ENCODE results near the gene CARS1. TPM values are rescaled to one million over a fixed set of nuclear protein-coding genes. Genes with fewer than 3 reads are reported as not detected.

The CARS1 gene
- total and polyA plus RNA-seq, 2 experiments from 2014 or later, result 72.9 to 95.9 TPM

DNA sequence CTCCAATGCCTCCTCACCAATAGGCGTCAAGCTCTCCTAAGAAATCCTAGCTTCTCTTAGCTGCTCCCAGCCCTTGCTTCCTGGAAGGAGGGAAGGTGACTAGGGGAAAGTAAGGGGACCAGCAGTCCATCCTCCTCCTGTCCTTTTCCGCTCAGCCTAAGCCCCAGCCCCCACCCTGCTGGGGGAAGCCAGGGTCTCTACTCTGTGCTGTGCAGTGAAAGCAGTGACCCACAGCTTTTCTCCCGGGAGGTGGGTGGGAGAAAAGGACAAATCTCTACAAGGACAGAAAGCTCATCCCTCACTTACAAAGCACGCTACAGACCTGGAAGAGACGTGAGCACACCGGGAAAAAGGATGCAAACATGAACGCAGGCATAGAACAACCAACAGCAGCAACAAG is 97.1 kb downstream of the CARS1 start:
- H3K4me1 ChIP-seq (ENCODE audit: insufficient read depth), result peaks cover 27% of the 10 kb centered on the region
- no peaks in the 10 kb centered on the region for H3K27me3 ChIP-seq (ENCODE audit: insufficient read depth)
- peaks cover 29% of the 10 kb centered on the region for H3K4me1 Mint-ChIP-seq
- H3K9me3 Mint-ChIP-seq, result no peaks in the 10 kb centered on the region
- TF ChIP-seq ZNF331 (CRISPR knock-in tag; IDR thresholded peaks at IDR 0.05; ENCODE audit: low read depth), result no peak
- TF ChIP-seq ETS1 (IDR thresholded peaks at IDR 0.05), result no peak
- TF ChIP-seq EZH2phosphoT487 (IDR thresholded peaks at IDR 0.05; ENCODE audit: unreplicated experiment), result no peak
- no peak for TF ChIP-seq JUNB (IDR thresholded peaks at IDR 0.05; ENCODE audit: unreplicated experiment)
- TF ChIP-seq, protein P1, sequence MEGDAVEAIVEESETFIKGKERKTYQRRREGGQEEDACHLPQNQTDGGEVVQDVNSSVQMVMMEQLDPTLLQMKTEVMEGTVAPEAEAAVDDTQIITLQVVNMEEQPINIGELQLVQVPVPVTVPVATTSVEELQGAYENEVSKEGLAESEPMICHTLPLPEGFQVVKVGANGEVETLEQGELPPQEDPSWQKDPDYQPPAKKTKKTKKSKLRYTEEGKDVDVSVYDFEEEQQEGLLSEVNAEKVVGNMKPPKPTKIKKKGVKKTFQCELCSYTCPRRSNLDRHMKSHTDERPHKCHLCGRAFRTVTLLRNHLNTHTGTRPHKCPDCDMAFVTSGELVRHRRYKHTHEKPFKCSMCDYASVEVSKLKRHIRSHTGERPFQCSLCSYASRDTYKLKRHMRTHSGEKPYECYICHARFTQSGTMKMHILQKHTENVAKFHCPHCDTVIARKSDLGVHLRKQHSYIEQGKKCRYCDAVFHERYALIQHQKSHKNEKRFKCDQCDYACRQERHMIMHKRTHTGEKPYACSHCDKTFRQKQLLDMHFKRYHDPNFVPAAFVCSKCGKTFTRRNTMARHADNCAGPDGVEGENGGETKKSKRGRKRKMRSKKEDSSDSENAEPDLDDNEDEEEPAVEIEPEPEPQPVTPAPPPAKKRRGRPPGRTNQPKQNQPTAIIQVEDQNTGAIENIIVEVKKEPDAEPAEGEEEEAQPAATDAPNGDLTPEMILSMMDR (conservative IDR thresholded peaks at IDR 0.05; ENCODE audit: low read depth in 2 of 2), result no peak
- no peak for TF ChIP-seq EZH2 (IDR thresholded peaks at IDR 0.05; ENCODE audit: low read depth, unreplicated experiment)
- TF ChIP-seq NANOG (IDR thresholded peaks at IDR 0.05; ENCODE audit: borderline replicate concordance), result no peak
- TF ChIP-seq ZNF462 (CRISPR knock-in tag; IDR thresholded peaks at IDR 0.05), result no peak
- TF ChIP-seq ZNF114 (CRISPR knock-in tag; IDR thresholded peaks at IDR 0.05), result no peak
- TF ChIP-seq REST (IDR thresholded peaks at IDR 0.05; ENCODE audit: unreplicated experiment), result no peak
- TF ChIP-seq POLR2AphosphoS5 (IDR thresholded peaks at IDR 0.05; ENCODE audit: low read depth), result no peak
- no peak for TF ChIP-seq STAT1 (IDR thresholded peaks at IDR 0.05; ENCODE audit: unreplicated experiment)
- TF ChIP-seq CREB1 (CRISPR knock-in tag; IDR thresholded peaks at IDR 0.05; ENCODE audit: low read depth), result no peak
- H3K36me3 Mint-ChIP-seq (ENCODE audit: low read depth), result peaks cover 92% of the 10 kb centered on the region
- peaks cover 64% of the 10 kb centered on the region for H4K20me1 ChIP-seq (replicated peaks; ENCODE audit: insufficient read depth)
- H3K27ac ChIP-seq (ENCODE audit: low read depth), result peak overlapping the region; percentile 14; the same call in 1 of the 2 replicates
- H3K4me3 ChIP-seq, result no peak overlapping the region
- no peak for DNase-seq (ENCODE audit: low spot score)
- H3K9me2 ChIP-seq (ENCODE audit: insufficient read depth), result no peaks in the 10 kb centered on the region
- H2AFZ ChIP-seq, result no peak overlapping the region
- no peak overlapping the region for H3K4me2 ChIP-seq
- peaks cover 74% of the 10 kb centered on the region for H3K79me2 ChIP-seq (replicated peaks; ENCODE audit: insufficient read depth)
- no peak overlapping the region; the same call in 1 of the 2 replicates for H3K27ac Mint-ChIP-seq
- peaks cover 8% of the 10 kb centered on the region for H3K27me3 Mint-ChIP-seq (ENCODE audit: insufficient read depth, low read depth, poor library complexity)
- no peak overlapping the region for H3K4me3 Mint-ChIP-seq
- ATAC-seq, result no peak; the same call in 2 of the 3 replicates
- H3F3A ChIP-seq (replicated peaks; ENCODE audit: low read depth), result 0 out of 2 replicates have a peak, but pooled peaks cover 19% of the 10 kb centered on the region
- peaks cover 73% of the 10 kb centered on the region for H3K36me3 ChIP-seq (ENCODE audit: insufficient read depth)

Data from GM23338 (cell line).